Stimulated activated CD4-positive, alpha-beta T cell treated with anti-CD3 and anti-CD28 coated beads, Interleukin-1b, Interleukin-23, amount 100 ng/mL, for 24 hours (primary cell): ENCODE data around the gene RNU7-1.

Experiments
- DNase-seq, 4 experiments: peaks; one replicate each; pipeline ENCODE4 v3.0.0-alpha.2; 2020; ENCODE audit warnings: low read depth in 4 of 4, low spot score in 1 of 4

RNU7-1 gene

DNA sequence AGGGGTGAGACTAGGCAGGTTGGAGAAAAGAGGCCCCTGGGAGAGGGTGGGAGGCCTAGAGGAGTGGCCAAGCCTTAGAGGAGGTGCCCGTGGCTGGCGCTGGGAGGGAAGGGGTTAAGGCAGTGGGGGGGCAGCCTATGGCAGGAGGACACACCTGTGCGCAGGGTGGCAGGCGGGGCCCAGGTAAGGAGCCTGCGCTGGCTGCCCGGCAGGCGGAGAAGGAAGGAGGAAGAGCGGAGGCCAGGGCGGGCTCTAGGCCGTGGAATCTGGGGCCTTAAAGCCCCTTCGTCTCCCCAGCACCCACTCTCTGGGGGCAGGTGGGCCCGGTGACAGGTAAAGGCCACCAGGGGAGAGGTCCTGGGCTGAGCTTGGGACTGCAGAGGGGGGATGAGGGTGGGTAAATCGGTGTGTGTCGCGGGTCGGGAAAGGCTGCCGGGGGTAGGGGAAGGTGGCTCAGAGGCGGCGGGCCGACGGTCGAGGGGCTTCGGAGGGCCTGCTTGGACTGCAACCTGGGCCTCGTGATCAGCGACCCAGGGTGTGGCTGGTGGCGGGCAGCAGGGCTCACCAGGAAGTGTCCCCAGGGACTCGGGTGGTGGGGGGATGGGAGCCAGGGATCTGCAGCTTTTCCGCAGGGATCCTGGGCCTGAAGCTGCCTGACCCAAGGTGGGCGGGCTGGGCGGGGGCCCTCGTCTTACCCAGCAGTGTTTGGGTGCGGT lies 19.6 kb downstream of the RNU7-1 start:
- no peak for DNase-seq

DNA sequence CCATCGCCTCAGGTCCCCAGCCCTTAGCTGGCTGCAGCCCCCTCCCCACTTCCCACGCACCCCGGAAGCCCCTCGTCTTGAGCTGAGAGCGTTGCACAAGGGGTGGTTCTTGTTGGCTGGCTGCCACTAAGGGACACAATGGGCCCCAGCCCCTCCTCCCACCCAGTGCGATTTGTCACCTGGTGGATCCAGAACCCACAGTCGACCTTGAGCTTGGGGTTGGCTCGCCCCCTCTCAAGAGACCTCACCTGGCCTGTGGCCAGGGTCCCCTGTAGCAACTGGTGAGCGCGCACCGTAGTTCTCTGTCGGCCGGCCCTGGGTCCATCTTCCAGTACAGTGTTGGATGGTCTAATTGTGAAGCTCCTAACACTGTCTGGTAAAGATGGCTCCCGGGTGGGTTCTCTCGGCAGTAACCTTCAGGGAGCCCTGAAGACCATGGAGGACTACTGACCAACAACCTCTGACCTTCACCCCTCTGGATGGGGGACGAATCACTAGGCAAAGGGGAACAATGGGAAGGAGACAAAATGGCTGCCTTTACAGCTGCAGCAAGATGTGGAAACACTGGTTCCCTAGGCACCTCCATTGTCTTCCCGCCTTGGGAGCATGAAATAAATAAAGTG lies 20.3 kb downstream of the RNU7-1 start:
- DNase-seq = no peak

- DNase-seq = no peak
Observed at GRCh38 chr12:6964605-6965025, 21.0 kb downstream of the RNU7-1 start.

DNA sequence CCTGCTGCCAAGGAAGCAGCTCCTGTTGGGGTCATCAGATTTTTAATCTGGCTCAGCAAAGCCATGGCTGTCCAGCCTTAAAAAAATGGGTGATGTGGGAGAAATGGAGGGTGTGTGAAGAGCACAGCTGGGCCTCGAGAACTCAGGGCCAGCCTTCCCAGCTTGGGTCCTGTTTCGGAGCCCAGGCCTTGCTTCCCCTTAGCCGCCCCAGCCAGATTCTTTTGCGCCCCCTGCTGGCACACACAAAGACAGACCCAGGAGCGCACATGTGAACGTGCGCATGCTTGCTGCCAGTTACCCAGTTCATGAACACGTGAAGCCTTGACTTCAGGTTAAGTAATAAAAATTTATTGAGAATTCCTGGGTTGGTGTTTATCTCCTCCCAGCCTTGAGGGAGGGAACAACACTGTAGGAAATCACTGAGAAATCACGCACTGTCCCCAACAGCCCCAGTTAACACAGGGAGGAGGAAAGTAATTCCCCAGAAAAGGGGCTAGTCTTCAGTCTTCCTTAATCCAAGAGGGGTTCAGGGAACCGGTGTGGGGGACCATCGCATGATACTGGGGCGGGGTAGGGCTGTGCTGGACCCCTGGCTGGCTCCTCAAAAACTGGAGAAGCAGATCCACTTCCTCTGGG lies 21.5 kb downstream of the RNU7-1 start:
- peak; percentile 80 to 87 (median 84) for DNase-seq

DNA sequence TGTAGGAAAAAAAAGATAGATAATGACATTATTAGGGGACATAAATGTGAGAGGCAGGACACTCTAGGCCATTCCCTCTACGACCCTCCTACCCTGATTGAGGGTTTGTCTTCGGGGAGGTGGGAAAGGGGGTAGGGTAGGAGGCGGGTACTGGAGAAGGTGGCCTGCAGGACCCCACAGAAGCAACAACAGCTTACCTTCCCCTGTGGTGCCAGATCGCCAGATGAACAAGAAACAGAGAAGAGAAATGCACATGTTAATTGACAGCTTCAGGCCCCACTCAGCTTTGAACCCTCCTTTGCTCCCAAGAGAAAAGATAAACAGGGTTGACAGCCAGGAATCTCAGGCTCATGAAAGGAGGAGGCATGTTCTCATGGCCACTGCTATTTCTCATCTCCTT lies 22.1 kb downstream of the RNU7-1 start:
- no peak for DNase-seq

DNA sequence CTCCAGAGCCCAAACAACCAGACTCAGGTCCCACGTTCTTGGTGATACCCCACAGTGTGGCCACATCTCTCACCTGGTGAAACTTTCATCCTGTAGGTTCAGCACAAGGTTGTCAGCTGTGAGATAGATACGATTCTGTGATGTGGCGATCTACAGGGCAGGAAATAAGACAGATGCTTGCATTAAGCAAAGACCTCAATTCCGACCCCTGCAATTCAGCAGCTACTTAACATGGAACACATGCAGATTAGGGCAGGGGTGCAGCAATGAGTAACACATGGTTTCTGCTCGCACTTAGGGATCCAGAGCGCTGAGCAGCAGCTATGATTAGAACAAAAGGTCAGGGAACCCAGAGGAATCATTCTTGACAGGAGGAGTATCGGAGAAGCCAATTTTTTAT lies 22.7 kb downstream of the RNU7-1 start:
- no peak for DNase-seq

- DNase-seq = no peak
Observed at GRCh38 chr12:6967651-6968100, 24.1 kb downstream of the RNU7-1 start.

DNA sequence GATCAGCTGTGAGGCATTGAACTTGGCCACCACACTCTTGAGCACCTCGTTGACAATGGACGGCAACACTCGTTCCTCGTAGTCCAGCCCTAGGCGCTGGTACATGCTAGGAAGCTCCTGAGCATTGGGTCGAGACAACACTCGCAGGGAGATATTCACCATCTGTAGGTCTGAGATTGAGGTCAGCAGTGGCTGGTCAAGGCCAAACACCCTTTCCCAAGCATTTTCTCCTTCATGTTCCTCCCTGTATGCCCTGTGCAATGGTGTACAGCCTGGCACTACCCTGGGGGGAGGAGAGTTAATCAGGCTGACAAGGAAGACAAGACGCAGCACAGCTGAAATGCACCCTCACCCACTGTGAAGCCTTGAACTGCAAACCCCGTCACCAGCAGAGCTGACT lies 24.8 kb downstream of the RNU7-1 start:
- DNase-seq = no peak

GRCh38 chr12:6970096-6970527 lies 26.5 kb downstream of the RNU7-1 start:
- no peak for DNase-seq

- DNase-seq = no peak
Observed at GRCh38 chr12:6974180-6974579, 30.6 kb downstream of the RNU7-1 start.

GRCh38 chr12:6975297-6976032 lies 31.8 kb downstream of the RNU7-1 start:
- no peak for DNase-seq

- DNase-seq = no peak
Observed at GRCh38 chr12:6977653-6978052, 34.0 kb downstream of the RNU7-1 start.

DNA sequence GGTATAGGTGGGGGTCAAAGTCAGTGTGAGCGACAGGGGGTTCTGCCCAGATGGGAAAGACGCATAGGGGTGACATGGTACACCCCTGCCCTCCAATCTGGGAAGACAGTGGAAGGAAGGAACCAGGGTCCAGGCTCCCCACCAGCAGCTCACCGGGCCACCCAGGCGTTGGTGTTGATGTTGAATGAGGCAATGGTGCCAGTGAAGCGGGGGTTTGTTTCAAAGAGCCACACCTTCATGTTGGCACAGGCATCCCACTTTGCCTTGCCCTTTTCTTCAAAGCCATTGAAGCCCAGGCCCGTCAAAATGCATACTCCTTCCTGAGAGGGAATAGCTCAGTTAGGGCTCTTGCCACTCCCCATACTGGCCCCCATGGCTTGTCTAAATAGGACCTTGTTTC lies 34.6 kb downstream of the RNU7-1 start:
- DNase-seq = no peak

- no peak for DNase-seq
Observed at GRCh38 chr12:6978611-6979011, 35.0 kb downstream of the RNU7-1 start.

GRCh38 chr12:6979021-6979420 lies 35.4 kb downstream of the RNU7-1 start:
- no peak for DNase-seq

DNA sequence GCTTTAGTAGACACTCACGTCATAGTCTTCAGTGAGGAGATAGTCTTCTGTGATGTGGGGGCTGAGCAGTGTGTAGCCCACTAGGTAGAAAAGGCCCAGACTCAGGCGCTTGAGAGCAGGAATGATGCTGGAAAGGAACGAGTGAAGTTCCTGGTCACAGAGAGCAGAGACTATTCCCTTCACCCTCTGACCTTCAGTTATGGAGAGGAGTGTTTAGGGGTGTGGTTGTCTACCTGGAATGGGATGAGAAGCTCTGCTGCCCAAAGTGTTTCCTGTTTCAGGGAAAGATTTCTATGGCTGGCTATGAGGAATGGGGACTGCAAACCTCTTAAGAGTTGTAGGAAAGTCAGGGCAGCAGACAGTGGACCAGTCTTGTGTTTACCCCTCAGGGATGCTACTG lies 35.8 kb downstream of the RNU7-1 start:
- DNase-seq = no peak

- no peak for DNase-seq
Observed at GRCh38 chr12:6980075-6980474, 36.5 kb downstream of the RNU7-1 start.

DNA sequence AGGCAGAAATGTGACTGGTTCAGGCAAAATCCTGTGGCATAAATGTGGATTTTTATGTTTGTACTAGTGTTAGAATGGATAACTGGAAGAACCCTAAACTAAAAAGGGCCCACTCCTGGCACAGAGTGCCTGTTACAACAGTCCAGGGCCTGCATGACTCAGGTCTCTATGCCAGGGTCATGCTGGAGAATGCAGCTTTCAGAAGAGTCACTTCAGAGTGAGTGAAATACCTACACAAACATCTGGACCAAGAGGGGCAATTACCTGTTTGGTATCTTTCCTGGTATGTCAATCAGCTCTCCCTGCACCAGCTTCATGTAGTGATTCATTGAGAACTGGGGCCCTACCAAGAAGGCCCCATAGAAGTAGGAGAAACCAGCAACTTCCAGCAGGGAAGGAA lies 37.1 kb downstream of the RNU7-1 start:
- DNase-seq = no peak

- DNase-seq = no peak
Observed at GRCh38 chr12:6981152-6982052, 37.8 kb downstream of the RNU7-1 start.

- DNase-seq = no peak
Observed at GRCh38 chr12:6982532-6982931, 38.9 kb downstream of the RNU7-1 start.
